ENCODE data around the gene WNT7B.

The WNT7B gene

DNA sequence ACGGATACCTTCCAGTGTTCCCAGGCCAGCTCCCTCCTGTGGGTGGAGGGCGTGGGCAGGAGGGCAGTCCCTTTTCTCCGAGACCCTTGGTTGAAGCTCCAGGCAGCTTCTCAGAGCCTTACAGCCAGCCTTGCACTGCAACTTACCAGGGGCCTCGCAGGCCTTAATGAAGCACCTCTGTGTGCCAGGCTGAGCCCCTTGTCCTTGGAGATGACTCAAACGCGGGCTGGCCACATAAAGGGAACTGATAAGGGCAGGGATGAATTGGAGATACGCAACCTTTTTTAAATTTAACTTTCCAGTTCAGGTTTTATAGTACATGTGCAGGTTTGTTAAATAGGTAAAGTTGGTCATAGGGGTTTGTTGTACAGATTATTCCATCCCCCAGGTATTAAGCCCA lies 72.7 kb downstream of the WNT7B start:
- Histone ChIP-seq H3K36me3 (ENCODE audit: insufficient read depth) (no peaks in the 10 kb centered on the region), H3K4me1 (ENCODE audit: low read depth, poor library complexity, severe bottlenecking) (no peaks in the 10 kb centered on the region), H3K9ac (no peak overlapping the region), H3K79me2 (ENCODE audit: insufficient read depth, low read depth) (no peaks in the 10 kb centered on the region), H3K27me3 (ENCODE audit: insufficient read depth, low read depth) (peaks cover 92% of the 10 kb centered on the region), H2AFZ (ENCODE audit: low read depth) (no peak overlapping the region), H3K27ac (no peak overlapping the region), H4K20me1 (ENCODE audit: insufficient read depth) (no peaks in the 10 kb centered on the region), H3K4me3 (IDR thresholded peaks at IDR 0.05; ENCODE audit: insufficient read depth, low read depth, low read length) (no peak overlapping the region), H3K4me2 (no peak overlapping the region)
- TF ChIP-seq CTCF (conservative IDR thresholded peaks at IDR 0.05; ENCODE audit: low read depth, low read length) = no peak

- Histone ChIP-seq H3K9ac (no peak overlapping the region), H4K20me1 (ENCODE audit: insufficient read depth) (no peaks in the 10 kb centered on the region), H2AFZ (ENCODE audit: low read depth) (no peak overlapping the region)
Observed at GRCh38 chr22:45903355-45904135, 73.4 kb downstream of the WNT7B start.

DNA sequence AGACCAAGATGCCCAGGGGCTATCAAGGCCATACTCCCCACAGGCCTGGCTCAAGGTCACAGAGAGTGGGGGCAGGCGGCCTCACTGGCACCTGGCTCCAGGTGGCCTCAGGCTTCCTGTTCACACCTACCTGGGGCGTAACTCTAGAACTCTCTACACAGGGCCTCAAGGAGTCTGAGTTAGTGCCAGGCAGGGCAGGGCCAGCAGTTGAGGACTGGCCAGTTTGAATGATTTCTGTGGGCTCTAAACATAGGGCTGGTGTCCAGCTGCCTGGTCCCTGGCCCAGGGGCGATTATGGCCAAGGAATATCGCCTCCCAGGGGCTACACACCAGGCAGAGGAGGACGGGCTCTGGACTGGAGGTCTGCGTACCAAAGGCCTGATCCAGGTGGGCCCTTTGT lies 79.2 kb downstream of the WNT7B start:
- Histone ChIP-seq H3K4me2 (no peak overlapping the region), H4K20me1 (ENCODE audit: insufficient read depth) (no peaks in the 10 kb centered on the region), H3K36me3 (ENCODE audit: insufficient read depth) (no peaks in the 10 kb centered on the region), H2AFZ (ENCODE audit: low read depth) (no peak overlapping the region), H3K27ac (no peak overlapping the region), H3K79me2 (ENCODE audit: insufficient read depth, low read depth) (no peaks in the 10 kb centered on the region), H3K27me3 (ENCODE audit: insufficient read depth, low read depth) (peaks cover 86% of the 10 kb centered on the region), H3K4me3 (IDR thresholded peaks at IDR 0.05; ENCODE audit: insufficient read depth, low read depth, low read length) (no peak overlapping the region), H3K4me1 (ENCODE audit: low read depth, poor library complexity, severe bottlenecking) (no peaks in the 10 kb centered on the region), H3K9ac (no peak overlapping the region)
- TF ChIP-seq CTCF (conservative IDR thresholded peaks at IDR 0.05; ENCODE audit: low read depth, low read length) = no peak

More at GRCh38 chr22:45903355-45904135, 73.4 kb downstream of the WNT7B start:
- no peaks in the 10 kb centered on the region for H3K4me1 ChIP-seq (ENCODE audit: low read depth, poor library complexity, severe bottlenecking)
- peaks cover 92% of the 10 kb centered on the region for H3K27me3 ChIP-seq (ENCODE audit: insufficient read depth, low read depth)
- H3K27ac ChIP-seq = no peak overlapping the region
- no peak overlapping the region for H3K4me2 ChIP-seq
- no peak overlapping the region for H3K4me3 ChIP-seq (IDR thresholded peaks at IDR 0.05; ENCODE audit: insufficient read depth, low read depth, low read length)
- H3K36me3 ChIP-seq (ENCODE audit: insufficient read depth) = no peaks in the 10 kb centered on the region
- H3K79me2 ChIP-seq (ENCODE audit: insufficient read depth, low read depth) = no peaks in the 10 kb centered on the region
- no peak for TF ChIP-seq CTCF (conservative IDR thresholded peaks at IDR 0.05; ENCODE audit: low read depth, low read length)

GRCh38 chr22:45896964-45897538 lies 79.9 kb downstream of the WNT7B start:
- TF ChIP-seq CTCF (conservative IDR thresholded peaks at IDR 0.05; ENCODE audit: low read depth, low read length) = no peak
- H3K27ac ChIP-seq = no peak overlapping the region
- H3K79me2 ChIP-seq (ENCODE audit: insufficient read depth, low read depth) = no peaks in the 10 kb centered on the region
- H3K36me3 ChIP-seq (ENCODE audit: insufficient read depth) = no peaks in the 10 kb centered on the region
- peaks cover 79% of the 10 kb centered on the region for H3K27me3 ChIP-seq (ENCODE audit: insufficient read depth, low read depth)
- H3K4me2 ChIP-seq = no peak overlapping the region
- no peak overlapping the region for H3K9ac ChIP-seq
- no peak overlapping the region for H3K4me3 ChIP-seq (IDR thresholded peaks at IDR 0.05; ENCODE audit: insufficient read depth, low read depth, low read length)
- H4K20me1 ChIP-seq (ENCODE audit: insufficient read depth) = no peaks in the 10 kb centered on the region
- no peaks in the 10 kb centered on the region for H3K4me1 ChIP-seq (ENCODE audit: low read depth, poor library complexity, severe bottlenecking)
- H2AFZ ChIP-seq (ENCODE audit: low read depth) = no peak overlapping the region
